GM19035 (cell line): Measurements from ENCODE around the gene BCL2A1.
"Not testable (repeated sequence)": the region's sequence is repeated elsewhere in the genome, so short reads cannot be mapped to it uniquely, and the experiment has no call there.

Experiments used
- ATAC-seq: cut with Tn5 transposase; IDR thresholded peaks from one replicate; pipeline ENCODE4 v1.9.1; 2021; ENCODE audit not compliant: unreplicated experiment

BCL2A1 gene

DNA sequence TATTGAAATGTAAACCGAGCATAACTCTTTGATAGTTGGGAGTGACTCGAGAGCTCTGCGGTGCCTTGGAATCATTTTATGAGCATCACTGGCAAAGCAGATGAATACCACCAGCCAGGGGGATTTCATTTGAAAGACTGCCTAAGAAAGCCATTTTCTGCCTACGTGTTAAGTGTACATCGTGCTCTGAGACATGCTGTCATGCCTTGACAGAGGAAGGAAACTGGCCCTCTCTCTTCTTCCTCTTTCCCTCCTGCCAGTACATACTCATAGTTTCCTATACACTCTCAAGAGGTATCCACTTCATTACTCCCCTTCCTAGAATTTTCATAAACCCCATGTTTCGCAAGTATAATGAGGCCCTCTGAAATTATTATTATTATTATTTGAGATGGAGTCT is 8.8 kb downstream of the BCL2A1 start:
- ATAC-seq = no peak

DNA sequence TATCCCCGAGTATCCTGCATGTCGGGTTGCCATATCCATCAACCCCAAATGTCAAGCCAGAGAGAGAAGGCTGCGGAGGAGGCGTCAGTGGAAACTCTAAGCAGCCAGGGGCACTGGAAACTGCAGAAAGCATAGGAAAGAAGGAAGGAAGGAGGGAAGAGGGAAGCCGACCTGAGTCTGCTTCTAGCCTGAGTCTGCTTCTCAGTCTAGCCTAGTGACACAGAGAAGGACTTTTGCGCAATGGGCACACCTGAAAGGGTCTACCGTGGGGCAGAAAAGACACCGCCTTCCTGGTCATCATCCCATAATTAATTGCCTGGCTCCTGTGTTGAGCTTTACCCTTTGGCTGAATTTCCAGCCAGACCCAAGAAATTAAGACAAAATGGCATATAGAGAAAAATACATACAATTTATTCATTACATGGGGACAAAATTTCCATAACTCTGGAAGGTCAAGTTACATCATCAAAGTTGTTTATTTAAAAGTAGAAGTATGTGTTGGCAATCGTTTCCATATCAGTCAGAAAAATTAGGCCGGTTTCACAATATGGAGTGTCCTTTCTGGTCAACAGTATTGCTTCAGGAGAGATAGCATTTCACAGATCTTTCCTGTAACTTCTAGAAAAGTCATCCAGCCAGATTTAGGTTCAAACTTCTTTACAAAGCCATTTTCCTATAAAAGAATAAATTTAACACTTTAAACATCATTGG is 10.3 kb downstream of the BCL2A1 start:
- ATAC-seq = no peak

DNA sequence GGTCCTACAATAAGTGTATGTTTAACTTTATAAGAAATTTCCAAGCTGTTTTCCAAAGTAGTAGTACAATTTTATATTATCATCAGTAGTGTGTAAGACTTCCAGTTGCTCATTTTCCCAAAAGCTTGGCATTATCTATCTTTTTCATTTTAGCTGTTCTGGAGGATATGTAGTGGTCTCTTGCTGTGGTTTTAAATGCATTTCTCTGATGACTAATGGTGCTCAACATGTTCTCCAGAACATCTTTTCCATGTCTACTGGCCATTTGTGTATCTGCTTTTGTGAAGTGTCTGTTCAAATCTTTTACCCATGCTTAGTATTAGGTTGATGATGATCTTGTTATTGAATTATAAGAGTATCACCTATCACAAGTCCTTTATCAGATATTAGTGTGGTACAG is 13.3 kb downstream of the BCL2A1 start:
- no peak for ATAC-seq

DNA sequence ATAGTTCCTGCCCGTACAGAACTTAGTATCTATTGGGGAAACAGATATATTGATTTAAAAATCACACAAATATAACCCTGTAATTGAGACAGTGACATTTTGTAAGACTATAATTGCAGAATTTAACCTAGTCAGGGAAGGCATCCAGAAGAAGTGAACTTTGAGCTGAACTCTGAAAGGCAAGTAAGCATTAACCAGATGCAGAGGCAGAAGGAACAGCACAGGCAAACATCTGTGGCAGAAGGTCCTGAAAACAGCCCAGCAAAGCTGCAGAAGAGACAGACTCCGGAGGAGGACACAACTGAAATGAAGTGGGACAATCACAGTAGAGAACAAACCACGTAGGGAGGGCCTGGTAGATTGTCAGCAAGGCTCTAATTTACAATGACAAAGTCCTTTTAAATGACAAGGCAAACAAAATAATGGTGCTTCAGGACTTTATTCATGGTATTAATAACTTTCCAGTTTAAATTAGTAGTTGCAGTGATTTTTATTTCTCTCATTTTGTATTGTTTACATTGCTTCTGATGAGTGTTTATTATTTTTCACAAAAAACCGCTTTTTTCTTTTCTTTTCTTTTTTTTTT is 14.5 kb downstream of the BCL2A1 start:
- ATAC-seq = no peak

DNA sequence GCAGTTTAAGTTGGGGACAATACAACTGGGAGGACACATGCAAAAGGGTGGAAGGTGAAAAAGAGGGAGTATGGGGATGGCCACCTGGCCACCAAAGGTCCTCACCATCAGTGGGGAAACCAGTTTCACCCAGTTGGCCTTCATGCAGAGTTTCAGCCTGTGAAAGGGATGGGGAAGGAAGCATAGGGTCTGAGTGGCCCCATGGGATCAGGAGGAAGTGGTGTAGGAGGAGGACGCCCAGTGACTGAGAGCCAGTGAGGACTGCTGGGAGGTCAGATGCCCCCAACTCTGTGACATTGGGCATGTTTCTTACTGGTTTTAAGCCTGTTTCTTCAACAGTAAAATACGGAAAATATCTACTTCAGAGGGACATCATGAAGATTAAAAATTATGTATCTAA is 16.3 kb downstream of the BCL2A1 start:
- no peak for ATAC-seq

DNA sequence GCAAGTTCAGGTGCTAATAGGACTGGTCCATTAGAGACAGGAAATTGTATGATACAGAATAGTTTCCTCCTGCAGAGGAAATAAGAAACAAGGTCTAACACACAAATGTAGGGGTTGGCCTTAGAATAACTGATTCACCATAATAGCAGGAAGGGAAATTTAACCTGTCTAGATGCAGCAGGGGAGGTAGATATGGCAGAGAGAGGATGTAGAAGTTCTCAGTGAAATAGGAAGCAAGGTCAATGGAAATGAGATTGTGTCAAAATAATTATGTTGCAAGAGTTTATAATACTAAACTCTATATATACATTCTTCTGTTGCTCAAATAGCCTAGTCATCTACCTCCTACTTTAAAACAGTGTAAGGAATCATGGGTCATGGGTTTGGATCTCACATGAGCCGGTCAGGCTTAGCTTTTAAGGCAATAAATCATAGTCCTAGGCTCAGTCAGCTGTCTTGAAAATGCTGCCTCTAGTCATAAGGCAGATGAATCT is 17.0 kb downstream of the BCL2A1 start:
- ATAC-seq = no peak

DNA sequence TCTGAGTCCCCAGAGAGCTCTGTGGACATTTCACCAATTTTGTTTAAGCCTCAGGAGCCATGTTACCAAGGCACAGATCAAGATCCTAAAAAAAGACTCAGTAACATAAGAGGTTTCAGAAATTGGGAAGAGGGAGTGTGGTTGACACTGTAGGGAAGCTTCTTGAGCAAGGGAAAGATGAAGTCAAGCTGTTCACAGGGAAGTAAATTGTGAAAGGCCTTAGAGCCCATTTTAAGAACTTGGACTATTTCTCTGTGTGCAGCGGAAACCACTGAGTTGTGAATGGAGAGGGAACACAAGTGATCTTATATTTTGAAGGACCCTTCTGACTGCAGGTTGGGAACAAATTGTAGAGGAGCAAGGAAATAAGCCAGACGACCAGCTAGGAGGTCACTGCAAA is 18.7 kb downstream of the BCL2A1 start:
- no peak for ATAC-seq

DNA sequence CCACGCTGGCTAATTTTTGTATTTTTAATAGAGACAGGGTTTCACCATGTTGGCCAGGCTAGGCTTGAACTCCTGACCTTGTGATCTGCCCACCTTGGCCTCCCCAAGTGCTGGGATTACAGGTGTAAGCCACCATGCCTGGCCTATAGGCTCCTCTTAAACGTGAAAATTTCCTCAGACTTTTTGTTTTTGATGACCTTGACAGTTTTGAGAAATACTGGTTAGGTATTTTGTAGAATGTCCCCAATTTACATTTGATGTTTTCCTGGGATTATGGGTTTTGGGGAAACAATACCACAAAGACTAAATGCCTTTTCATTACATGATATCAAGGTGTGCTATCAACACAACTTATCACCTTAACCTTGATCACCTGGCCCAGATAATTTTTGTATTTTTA is 20.7 kb downstream of the BCL2A1 start:
- no peak for ATAC-seq

DNA sequence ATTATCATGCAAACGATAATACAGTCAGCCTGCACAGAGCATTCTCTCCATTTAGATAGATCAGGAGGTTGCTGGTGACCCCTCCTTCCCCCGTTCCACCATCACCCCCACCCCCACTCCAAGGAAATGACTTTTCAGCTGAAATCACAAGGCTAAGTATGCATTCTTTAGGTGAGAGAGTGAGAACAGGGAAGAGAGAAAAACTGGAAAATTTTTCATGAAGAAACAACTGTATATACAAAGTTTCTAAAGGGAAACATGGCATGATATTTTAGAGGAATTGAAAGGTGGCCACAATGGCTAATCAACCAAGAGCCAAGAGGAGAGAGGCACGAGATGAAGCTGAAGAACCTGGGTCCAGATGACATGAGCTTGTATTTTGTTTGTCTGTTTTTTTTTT is 22.2 kb downstream of the BCL2A1 start:
- no peak for ATAC-seq

DNA sequence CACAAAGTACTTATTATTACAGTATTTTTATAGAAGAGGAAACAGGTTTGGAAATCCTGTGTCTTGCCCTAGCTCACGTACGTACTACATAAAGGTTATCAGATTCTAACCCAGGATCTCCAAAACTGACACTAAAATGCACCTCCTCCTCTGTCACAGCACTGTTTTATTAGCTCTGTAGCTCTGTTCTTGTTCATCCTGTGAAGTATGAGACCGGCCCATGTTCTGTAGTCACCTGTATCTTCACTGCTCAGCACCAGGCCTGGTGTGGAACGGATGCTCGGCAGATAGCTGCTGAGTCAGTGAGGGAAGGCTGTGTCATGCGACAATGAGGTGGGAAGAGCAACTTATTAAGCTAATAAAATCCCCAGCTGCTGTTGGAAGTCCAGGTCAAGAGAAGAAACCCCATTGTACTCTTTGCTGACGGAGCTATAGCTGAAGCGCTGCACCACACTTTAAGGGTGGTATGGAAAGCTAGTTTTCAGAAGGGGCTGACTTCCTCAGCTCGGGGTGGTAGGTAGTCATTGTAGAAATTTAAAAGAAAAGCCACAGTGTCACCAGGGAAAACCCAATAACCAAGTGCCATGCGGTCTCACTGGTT is 22.8 kb downstream of the BCL2A1 start:
- ATAC-seq = no peak

DNA sequence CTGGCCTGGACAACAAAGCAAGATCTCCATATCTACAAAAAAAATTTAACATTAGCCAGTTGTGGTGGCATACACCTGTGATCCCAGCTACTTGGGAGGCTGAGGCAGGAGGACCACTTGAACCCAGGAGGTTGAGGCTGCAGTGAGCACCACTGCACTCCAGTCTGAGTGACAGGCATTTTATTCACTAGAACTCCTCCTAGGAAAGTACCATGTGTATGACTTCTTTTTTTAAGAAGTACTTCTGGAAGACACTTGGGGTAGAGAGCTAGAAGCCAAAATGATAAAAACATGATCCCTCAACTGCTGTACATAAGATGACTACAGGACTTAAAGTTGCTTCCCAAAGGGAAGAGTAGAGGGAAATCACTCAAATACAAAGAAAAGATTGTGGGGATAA is 24.0 kb downstream of the BCL2A1 start:
- no peak for ATAC-seq

DNA sequence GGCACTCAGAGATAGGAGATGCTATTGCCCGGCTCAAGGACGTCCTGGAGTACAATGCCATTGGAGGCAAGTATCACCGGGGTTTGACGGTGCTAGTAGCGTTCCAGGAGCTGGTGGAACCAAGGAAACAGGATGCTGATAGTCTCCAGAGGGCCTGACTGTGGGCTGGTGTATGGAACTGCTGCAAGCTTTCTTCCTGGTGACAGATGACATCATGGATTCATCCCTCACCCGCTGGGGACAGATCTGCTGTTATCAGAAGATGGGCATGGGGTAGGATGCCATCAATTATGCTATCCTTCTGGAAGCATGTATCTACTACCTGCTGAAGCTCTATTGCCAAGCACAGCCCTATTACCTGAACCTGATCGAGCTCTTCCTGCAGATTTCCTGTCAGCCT is 26.4 kb downstream of the BCL2A1 start:
- no peak for ATAC-seq

DNA sequence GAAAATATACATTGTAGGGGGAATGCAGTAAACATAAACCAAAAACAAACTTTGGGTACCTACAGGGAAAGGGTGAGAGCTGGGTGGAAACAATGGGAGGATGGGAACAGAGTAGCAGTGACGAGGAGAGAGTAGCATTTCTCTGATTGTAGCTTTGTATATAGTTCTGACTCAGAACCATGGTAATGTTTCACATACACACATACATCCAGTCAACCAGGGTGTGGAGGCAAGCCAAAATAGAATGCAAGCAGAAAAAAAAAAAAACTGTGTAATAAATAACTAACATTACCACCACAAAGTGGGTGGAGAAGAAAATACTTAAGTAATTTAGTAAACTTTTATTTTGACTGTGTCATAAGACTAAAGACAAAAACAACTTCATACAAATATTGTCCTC is 27.2 kb downstream of the BCL2A1 start:
- ATAC-seq = no peak

DNA sequence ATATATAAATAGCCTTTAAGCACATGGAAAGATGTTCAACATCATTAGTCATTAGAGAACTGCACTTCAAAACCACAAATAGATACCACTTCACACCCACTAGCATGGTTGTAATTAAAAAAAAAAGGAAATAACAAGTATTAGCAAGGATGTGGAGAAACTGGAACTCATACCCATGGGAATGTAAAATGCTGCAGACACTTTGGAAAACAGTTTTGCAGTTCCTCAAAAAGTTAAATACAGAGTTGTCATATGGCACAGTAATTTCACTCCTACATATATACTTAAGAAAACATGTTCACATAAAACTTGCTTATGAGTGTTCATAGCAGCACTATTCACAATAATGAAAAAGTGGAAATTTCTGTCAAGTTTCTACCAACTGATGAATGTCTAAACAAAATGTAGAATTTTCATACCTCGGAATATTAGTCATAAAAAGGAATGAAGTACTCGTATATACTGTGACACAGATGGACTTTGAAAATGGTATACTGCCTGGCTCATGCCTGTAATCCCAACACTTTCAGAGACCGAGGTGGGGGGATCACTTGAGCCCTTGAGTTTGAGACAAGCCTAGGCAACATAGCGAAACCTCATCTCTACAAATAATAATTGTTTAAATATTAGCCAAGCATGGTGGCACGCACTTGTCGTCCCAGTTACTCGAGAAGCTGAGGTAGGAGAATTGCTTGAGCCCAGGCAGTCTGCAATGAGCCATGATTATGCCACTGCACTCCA is 28.1 kb downstream of the BCL2A1 start:
- no peak for ATAC-seq

DNA sequence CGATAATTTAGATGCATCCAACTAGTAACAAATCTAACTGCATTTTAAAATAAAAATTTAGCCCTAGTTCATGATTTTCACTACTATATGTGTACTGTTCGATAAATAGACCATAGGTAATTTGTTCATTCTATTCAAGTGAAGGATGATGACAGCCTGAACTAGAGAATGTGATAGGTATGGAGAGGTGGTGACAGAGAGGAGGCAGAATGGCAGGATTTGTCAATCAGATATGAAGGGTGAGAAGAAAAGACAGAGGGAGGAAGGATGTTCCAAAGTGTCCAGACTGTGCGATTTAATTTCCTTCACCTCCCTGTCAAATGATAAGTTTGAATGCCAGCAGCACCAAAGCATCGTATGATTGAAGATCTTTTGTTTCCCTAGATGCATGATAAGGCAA is 31.6 kb downstream of the BCL2A1 start:
- ATAC-seq = no peak

DNA sequence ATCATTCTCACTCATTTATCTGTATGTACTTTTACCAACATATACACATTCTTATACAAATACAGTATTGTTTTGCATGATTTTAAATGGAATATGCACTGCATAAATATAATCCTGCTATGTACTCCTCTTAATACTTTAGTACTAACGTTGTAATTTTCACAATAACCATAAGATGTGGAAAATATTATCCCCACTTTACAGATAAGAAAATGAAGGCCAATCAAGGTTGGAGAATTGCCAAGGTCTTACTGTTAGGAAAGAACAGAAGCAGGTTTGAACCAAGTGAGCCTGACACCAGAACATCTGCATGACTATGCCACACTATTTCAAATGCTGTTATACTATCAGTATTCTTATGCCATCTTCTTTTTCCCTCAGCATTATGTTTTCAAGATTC is 32.9 kb downstream of the BCL2A1 start:
- ATAC-seq = no peak

DNA sequence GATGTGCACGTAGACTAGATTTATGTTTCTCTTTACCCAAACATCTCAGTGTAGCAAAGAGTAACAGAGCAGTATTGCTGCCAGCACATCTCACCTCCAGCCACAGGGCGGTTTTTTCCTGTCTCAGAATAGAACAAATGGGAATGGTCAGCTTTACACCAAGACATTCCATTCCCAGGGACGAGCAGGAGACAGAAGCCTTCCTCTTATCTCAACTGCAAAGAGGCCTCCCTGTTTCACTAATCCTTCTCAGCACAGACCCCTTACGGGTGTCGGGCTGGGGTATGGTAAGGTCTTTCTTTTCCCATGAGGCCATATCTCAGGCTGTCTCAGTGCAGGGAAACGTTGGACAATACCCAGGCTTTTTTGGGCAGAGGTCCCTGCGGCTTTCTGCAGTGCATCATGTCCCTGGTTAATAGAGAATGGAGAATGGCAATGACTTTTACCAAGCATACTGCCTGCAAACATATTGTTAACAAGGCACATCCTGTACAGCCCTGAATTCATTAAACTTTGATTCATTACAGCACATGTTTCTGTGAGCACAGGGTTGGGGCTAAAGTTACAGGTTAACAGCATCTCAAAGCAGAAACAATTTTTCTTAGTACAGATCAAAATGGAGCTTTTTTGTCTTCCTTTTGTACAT is 35.3 kb downstream of the BCL2A1 start:
- ATAC-seq = not testable (repeated sequence)

DNA sequence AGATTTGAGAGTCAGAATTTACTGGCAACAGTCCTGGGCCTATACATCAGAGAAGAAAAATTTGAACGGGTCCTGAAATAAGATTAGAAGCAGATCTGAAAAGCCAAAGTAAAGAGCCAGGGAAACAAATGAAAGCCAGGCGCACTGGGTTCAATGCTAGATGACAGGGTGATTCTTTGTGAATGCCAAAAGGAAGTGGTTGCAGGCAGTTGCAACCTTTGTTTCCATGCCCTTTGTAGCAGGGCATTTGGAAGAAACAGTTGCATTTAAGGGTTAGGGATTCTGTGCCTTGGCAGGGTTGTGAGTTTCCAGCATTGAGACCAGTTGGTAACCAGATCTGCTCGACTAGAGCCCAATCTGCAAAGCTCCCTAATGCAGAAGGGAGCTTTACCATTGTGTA is 37.8 kb downstream of the BCL2A1 start:
- no peak for ATAC-seq

DNA sequence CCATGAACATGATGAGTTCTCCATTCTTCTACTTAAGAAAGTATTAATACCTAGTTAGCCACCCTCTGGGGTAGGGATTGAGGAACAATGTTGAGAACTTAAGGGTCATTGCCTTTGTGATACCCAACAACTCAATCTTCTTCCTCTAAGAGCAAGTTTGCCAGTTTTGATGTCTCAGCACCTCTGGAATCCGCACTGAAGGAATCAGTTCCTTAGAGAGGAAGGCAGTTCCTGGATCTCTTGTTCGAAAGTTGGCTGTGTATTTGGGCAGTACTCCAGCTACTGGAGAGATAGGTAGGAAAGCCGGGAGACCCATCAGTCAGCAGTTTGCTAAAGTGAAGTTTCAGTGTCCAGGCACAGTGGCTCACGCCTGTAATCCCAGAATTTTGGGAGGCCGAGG is 38.5 kb downstream of the BCL2A1 start:
- no peak for ATAC-seq

DNA sequence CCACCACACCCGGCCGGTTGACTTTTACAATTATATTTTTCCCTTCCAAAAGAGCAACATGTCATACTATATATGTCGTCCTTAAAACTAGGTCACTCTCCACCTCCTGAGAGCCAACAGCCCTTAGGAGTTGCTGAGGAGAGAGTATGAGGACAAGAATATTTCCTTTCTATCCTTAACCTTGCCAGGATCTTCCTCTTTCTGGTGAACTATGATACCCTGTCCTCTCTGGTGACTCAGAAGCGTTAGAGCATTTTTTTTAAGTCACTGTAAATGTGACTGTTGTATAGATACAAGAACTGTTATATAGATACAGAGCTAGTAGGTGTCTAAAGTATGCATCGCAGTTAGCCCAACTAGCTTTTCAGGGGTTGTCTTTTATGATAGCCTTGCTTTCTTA is 40.5 kb downstream of the BCL2A1 start:
- no peak for ATAC-seq

DNA sequence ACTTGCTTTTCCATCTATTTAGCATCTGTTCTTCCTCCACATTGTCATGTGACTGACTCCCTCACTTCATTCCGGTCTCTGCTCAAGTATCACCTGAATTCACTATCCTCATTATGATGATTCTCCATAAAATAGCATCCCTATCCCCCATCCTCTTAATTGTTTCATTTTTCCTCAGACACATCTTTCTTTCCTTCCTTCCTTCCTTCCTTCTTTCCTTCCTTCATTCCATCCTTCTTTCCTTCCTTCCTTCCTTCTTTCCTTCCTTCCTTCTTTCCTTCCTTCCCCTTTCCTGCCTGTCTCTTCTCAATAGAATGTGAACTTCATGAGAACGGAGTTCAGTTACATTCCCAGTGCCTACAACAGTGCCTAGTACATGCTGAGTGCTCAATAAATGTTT is 41.6 kb downstream of the BCL2A1 start:
- ATAC-seq = no peak
